ENCODE measurements around the gene PTPRM. TPM values are rescaled to one million over a fixed set of nuclear protein-coding genes. Genes with fewer than 3 reads are reported as not detected.

PTPRM gene
- total RNA-seq, 4 donors from 2014 or later, result 81.5 to 98.9 (median 86.8) TPM

DNA sequence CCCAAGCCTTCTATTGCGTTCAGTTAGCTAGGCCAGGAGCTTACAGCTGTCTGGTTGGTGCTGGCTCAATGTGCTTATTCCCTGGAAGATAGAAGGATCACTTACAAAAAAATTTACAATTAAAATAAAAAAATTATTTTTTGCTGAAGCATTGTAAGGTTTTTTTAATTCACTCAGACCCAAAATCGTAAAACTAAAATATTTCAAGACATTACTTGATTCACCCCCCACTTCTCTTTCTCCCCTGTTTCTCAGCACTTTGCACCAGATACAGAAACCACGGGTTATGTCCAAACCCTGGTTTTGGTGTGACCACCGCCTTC is 911 bp upstream of the PTPRM start:
- 3% methylated on average over 4 of the region's 4 CpGs for WGBS, 2 donors (ENCODE audit: low coverage in 1 of 2)
- TF ChIP-seq POLR2AphosphoS5 (IDR thresholded peaks at IDR 0.05), result no peak
- TF ChIP-seq POLR2A (IDR thresholded peaks at IDR 0.05), result no peak
- TF ChIP-seq EP300 (IDR thresholded peaks at IDR 0.05), result no peak
- no peak for TF ChIP-seq CTCF (IDR thresholded peaks at IDR 0.05)
- Histone ChIP-seq H3K4me1 (peaks cover 0 to 62% (median 9%) of the 10 kb centered on the region in 3 donors), H3K9me3 (no peaks in the 10 kb centered on the region), H3K36me3 (no peaks in the 10 kb centered on the region), H3K27ac (peak overlapping the region; percentile 95 to 99 (median 98)), H3K4me3 (peak overlapping the region; percentile 46 to 87), H3K27me3 (no peaks in the 10 kb centered on the region)
- no peak for ATAC-seq

DNA sequence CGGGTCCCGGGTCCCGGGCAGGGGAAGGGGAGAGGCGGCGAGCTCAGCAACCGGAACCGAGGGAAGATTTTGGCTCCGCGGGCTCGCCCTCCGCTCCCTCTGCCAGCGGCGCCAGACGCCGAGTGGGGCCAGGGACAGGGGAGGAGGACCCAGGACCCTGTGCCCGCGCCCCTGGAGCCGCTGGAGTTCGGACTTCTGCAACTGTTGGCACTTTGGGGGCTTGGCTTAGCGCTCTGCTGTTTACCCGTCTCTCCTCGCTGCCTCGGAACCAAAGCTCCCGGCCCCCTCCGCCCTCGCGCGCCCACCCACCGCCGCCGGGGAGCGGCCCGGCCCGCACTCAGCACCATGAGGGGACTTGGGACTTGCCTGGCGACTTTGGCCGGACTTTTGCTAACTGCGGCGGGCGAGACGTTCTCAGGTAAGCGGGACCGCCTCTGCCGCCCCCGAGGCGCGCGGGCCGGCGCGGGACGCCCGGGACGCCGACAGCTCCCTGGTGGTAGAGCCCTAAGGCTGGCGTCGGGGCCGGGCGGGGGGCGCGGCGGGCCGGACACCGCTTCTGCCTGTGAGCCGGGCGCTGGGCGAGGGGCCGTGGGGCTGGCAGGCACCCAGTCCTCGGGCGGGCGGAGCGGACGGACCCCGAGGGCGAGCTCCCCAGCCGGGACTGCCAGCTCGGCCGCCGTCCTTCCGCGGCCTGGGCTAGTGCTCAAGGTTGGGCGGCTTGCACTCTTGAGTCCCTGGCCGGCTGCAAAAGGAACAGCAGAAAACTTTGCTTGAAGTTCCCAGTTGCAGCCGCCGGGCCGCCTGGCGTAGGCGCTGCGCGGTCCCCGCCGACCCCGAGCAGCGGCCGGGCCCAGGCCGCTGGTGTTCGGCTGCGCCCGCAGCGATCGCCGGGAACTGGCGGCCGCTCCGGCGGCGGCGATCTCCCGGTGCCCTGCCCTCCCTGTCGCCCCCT is 634 bp downstream of the PTPRM start:
- Histone ChIP-seq H3K4me1 (peaks cover 0 to 61% (median 6%) of the 10 kb centered on the region in 3 donors), H3K36me3 (no peaks in the 10 kb centered on the region), H3K27ac (peak overlapping the region; percentile 93 to 99 (median 98)), H3K27me3 (no peaks in the 10 kb centered on the region), H3K9me3 (no peaks in the 10 kb centered on the region), H3K4me3 (peak overlapping the region; percentile 87 to 95)
- TF ChIP-seq POLR2A (IDR thresholded peaks at IDR 0.05) (peak; percentile 23 to 39), EP300 (IDR thresholded peaks at IDR 0.05) (no peak), POLR2AphosphoS5 (IDR thresholded peaks at IDR 0.05) (no peak), CTCF (IDR thresholded peaks at IDR 0.05) (peak in 2 of 4 experiments; percentile 48 to 56)
- ATAC-seq, result peak; percentile 21
- 0% methylated on average over 1 of the region's 109 CpGs; no CpG with 5 or more reads in 1 of the 2 donors for WGBS, 2 donors (ENCODE audit: low coverage in 1 of 2)

- Histone ChIP-seq H3K27me3 (no peaks in the 10 kb centered on the region), H3K36me3 (no peaks in the 10 kb centered on the region), H3K27ac (peak overlapping the region; percentile 93 to 99 (median 98)), H3K9me3 (no peaks in the 10 kb centered on the region), H3K4me1 (peaks cover 0 to 65% (median 6%) of the 10 kb centered on the region in 3 donors), H3K4me3 (peak overlapping the region; percentile 87 to 95)
- ATAC-seq, result no peak
- WGBS, 2 donors (ENCODE audit: low coverage in 1 of 2), result no CpG with 5 or more reads among the region's 44 CpGs
- TF ChIP-seq CTCF (IDR thresholded peaks at IDR 0.05) (peak in 1 of 4 experiments; percentile 58), EP300 (IDR thresholded peaks at IDR 0.05) (no peak), POLR2A (IDR thresholded peaks at IDR 0.05) (no peak)
These were observed 1.3 kb downstream of the PTPRM start for GRCh38 chr18:7568426-7568825.

GRCh38 chr18:7571626-7572025 is 4.5 kb downstream of the PTPRM start:
- 73 to 97% methylated on average over 2 of the region's 2 CpGs for WGBS, 2 donors (ENCODE audit: low coverage in 1 of 2)

DNA sequence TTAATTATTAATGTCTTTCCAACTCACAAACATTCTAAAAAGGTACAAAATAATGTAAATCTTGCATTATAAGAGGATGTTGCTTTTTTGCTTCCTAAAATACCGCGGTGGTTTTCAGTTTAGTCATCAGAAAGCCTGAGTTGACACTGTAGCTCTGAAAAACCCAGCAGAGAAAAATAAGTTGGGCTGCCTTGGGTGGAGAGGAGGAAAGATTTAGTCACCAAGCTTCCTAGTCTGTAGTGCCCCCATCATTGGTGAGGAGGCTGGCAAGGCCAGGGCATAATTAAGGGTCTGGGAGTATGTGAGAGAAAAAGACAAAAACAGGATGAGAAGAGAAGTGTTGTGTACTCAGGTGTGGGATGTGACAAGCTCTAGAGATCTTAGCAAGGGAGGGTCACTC is 5.7 kb downstream of the PTPRM start:
- H3K9me3 ChIP-seq, result no peaks in the 10 kb centered on the region
- no peak for ATAC-seq
- H3K27ac ChIP-seq, result no peak overlapping the region
- H3K36me3 ChIP-seq, result no peaks in the 10 kb centered on the region
- WGBS, 2 donors (ENCODE audit: low coverage in 1 of 2), result 30 to 40% methylated on average over 2 of the region's 2 CpGs
- TF ChIP-seq POLR2A (IDR thresholded peaks at IDR 0.05), result no peak
- TF ChIP-seq POLR2AphosphoS5 (IDR thresholded peaks at IDR 0.05), result no peak
- TF ChIP-seq EP300 (IDR thresholded peaks at IDR 0.05), result no peak
- no peak for TF ChIP-seq CTCF (IDR thresholded peaks at IDR 0.05)
- H3K27me3 ChIP-seq, result no peaks in the 10 kb centered on the region
- H3K4me3 ChIP-seq, result no peak overlapping the region
- peaks cover 0 to 74% (median 4%) of the 10 kb centered on the region in 3 donors for H3K4me1 ChIP-seq

More at GRCh38 chr18:7571626-7572025, 4.5 kb downstream of the PTPRM start:
- Histone ChIP-seq H3K4me1 (peaks cover 0 to 63% (median 4%) of the 10 kb centered on the region in 3 donors), H3K4me3 (no peak overlapping the region), H3K27me3 (no peaks in the 10 kb centered on the region), H3K36me3 (no peaks in the 10 kb centered on the region), H3K9me3 (no peaks in the 10 kb centered on the region), H3K27ac (no peak overlapping the region)
- no peak for TF ChIP-seq POLR2AphosphoS5 (IDR thresholded peaks at IDR 0.05)
- TF ChIP-seq EP300 (IDR thresholded peaks at IDR 0.05), result no peak
- ATAC-seq, result no peak

Data from gastroesophageal sphincter (tissue), 4 donors.